PC-9 (cell line): ENCODE results near the gene PEX11A.

Source experiments
- EZH2 ChIP-seq: fragments of 200-600 bp; sonication (generic); IDR thresholded peaks from 2 replicates; pipeline ENCODE4 v1.8.0; 2017; ENCODE audit warnings: antibody characterized with exemption, low read depth
- TF ChIP-seq, protein P1 (sequence below): fragments of 200-600 bp; sonication (generic); conservative IDR thresholded peaks from 2 replicates; pipeline ENCODE4 v1.6.1; 2017; ENCODE audit warnings: mixed run types, antibody characterized with exemption, mild to moderate bottlenecking, moderate library complexity

- TF ChIP-seq, protein P1, sequence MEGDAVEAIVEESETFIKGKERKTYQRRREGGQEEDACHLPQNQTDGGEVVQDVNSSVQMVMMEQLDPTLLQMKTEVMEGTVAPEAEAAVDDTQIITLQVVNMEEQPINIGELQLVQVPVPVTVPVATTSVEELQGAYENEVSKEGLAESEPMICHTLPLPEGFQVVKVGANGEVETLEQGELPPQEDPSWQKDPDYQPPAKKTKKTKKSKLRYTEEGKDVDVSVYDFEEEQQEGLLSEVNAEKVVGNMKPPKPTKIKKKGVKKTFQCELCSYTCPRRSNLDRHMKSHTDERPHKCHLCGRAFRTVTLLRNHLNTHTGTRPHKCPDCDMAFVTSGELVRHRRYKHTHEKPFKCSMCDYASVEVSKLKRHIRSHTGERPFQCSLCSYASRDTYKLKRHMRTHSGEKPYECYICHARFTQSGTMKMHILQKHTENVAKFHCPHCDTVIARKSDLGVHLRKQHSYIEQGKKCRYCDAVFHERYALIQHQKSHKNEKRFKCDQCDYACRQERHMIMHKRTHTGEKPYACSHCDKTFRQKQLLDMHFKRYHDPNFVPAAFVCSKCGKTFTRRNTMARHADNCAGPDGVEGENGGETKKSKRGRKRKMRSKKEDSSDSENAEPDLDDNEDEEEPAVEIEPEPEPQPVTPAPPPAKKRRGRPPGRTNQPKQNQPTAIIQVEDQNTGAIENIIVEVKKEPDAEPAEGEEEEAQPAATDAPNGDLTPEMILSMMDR = no peak
- TF ChIP-seq EZH2 = no peak
Measured at GRCh38 chr15:89714775-89715174, 24.2 kb upstream of the PEX11A start.
